NCI-H510A treated with DMSO at 0.1 percent for 48 hours (cell line): ENCODE measurements around the gene KCNH1.

Source experiments
- DNase-seq: peaks from one replicate; lab custom pipeline; 2025; lab: John Stamatoyannopoulos, UW

The KCNH1 gene

DNA sequence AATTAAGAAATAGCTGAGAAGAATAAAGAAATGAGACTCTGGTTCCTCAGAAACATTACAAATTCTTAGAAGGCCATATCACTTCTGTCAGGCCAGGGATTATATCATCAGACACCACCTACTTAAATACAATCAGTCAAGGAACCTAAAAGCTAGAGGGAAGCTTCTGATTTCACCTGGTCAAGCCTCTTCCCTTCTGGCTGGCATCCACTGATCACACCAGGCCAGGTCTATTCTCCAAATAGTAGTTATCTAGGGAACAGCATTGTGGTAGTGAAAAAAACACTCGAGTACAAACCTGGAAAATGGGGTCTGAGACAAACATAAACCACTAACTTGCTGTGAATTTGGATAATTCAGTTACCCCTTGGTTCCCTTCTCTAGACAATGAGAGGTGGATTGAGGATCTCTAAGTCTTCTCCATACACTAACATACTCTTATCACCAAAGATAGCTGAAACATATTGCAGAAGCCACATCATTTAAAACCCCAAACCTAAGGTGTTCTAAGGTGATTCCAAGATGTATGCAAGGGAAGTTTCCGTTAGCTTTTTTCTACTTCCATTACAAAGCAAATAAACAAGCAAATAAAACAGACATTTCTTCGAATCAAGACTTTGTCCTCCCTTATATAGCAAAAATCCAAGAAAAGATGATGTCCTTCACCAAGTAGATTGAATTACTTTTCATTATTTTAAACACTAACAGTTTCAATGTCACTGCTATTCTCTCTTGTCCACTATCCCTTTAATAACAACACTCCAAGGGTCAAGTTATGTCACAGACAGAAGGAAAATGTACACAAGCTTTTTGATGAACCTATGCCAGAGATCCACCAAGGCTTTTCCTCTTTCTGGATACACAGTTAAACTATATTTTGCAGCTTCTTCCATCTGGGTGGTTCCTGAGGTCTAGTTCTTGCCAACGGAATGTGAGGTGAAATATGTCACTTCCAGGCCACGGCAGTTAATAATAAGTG is 212.9 kb downstream of the KCNH1 start:
- no peak for DNase-seq

DNA sequence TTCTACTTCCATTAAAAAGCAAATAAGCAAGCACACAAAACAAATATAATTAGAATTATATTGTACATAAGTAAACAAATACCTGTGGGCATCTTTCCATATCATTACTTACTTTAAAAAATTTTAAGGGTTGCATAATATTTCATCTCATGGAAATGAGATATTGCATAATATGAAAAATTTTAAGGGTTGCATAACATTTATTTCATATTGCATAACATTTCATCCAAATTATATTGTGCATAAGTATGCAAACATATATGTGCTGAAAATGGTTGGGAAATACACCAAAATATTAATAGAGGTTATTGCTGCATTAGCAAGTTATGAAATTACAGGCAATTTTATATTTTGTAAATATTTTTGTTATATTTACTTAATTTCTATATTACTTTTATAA is 213.7 kb downstream of the KCNH1 start:
- DNase-seq, result no peak

DNA sequence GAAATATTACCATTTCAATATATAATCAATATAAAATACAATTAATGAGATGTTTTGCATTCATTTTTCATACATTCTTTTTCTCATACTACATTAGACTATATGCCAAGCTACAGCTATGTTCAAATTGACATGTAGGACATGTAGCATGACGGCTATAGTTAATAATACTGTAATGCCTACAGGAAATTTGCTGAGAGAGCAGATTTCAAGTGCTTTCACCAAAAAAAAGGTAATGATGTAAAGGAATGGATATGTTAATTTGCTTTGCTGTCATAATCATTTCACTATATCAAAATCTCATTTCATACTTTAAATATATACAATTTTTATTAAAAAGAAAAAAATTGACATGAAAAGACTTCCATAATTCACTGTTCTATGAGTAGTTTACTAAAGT is 215.1 kb downstream of the KCNH1 start:
- no peak for DNase-seq

DNA sequence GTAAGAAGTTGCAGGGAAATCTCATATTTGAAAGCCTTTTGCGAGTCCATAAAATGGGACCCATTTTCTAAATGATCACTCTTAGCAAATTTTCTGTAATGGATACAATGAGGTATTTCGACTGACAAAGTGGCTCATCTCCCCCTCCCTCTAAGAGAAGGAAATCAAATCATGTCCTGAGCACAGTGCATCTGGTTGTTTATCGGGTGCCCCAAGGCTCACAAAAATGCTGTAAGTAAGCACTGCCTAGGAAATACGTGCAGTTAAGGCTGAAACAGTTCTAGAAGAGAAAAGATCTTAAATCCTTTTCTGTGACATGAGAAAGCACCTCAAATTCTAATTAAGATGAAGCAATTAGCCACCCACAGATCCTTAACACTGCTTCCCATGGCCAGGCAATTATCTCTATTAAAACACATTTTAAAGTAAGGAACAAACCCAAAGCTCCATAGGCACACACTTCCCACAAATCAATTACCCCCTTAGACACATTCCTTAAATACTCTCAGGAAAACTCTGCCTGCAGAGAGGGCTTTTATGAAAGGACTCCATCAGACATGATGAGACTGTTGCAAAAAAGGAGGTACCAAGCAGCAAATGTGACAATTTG is 216.3 kb downstream of the KCNH1 start:
- no peak for DNase-seq

DNA sequence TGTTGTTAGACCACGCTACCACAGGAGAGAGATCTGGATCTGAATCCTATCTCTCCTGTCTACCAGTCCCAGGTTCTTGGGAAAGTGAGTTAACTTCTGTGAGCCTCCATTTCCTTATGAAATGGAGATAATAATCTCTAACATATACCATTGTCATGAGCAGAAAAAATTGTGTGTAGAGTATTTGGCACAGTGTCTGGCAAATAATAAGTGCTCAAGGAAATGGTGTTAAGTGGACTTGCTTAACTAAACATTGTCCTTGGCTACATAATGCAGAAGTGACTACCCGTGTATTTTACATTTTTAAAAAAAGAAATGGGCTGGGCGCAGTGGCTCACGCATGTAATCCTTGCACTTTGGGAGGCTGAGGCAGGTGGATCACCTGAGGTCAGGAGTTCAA is 217.4 kb downstream of the KCNH1 start:
- DNase-seq, result no peak

DNA sequence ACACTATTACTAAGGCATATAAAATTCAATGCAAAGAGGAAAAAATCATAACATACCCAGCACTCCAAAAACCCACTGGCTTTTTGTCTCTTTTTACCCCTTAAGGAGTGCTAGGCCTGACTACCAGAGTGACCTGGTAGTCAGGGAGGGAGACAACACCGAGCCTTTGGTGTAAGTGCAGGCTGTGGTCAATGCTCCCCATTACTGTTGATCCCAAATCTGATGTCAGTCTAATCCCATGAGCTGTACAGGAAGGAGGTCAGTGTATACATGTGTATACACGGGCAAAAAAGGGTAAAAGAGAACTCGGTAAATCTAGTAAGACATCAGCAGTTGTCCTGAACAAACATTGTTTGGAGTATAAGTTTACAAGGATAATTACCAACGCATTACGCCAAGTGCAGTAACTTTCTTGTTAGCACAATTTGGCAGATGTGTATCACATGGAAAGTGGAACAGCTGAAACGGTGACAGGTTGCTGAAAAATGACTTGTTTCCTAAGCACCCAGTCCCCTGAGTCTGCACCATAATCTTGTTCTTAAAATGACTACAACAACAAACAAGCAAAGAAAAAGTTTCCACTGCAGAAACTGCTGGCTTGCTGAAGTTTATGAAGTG is 217.9 kb downstream of the KCNH1 start:
- DNase-seq, result no peak

DNA sequence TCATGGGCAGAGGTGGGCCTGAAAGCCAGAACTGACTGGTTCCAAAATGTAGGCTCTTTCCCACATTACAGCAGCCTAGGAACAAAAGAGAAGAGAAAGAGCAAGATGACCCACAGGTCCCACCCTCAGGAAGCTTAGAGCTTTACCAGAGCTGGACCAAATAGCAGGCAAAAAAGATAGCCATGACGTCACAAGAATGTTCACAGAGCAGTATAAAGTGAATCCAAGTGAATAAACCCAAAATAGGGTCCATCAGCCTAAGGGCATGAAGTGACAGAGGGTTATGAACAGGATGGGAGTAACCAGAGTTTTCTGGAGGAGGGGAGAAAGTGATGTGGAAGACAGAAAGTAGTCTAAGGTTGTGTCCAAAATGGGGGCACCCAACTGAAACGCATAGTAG is 221.2 kb downstream of the KCNH1 start:
- no peak for DNase-seq

DNA sequence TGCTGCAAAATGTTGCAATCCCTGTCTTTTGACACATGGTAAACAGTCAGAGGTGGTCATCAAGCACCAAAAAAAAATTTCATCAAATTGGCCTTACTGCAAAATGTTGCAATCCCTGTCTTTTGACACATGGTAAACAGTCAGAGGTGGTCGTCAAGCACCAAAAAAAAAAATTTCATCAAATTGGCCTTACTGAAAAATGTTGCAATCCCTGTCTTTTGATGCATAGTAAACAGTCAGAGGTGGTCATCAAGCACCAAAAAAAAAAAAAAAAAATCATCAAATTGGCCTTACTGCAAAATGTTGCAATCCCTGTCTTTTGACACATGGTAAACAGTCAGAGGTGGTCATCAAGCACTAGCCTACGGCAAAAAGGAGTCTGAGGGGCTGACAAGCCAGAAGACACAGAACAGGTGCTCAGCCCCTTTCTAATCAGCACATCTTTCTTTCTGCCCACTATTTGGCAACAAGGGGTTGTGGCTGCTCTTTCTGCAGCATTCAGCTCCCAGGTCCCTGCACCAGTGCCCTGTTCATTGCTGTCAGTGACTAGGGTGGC is 223.8 kb downstream of the KCNH1 start:
- DNase-seq, result no peak

DNA sequence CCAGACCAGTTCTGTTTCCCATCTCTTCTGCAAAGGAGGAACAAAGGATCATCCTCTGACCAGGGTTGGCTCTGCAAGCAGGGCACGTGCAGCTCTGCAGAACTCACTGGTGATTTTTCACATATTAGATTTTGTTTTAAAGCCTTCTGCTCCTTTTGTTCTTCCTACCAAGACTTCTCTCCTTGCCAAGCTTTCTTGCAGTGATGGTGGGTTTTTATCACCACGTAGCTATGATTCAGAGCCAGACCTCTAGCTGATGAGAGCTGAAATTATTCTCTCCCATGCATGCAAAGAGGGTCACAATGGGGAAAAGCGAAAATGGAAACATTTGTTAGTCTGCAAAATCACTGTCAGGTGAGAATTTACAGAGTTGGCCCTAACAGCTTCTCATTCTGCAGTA is 225.2 kb downstream of the KCNH1 start:
- no peak for DNase-seq

DNA sequence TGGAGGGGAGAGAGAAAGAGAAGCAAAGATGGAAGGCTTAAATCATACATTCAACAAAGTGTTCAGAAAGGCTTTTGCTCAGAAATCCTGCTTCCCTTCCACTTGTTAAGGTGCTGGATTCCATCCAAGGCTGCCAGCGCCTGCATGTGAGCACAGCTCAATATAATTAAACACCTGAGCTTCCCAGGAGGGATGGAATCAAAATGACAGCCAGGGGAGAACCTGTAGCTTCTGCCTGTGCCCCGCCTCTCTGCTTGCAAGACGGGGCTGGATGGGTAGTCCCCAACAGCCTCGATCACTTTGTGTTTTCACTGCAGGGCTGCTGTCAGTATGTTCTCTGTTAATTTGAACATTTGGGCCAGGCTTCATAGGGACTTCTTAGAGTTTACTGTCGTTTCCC is 225.7 kb downstream of the KCNH1 start:
- DNase-seq, result no peak

DNA sequence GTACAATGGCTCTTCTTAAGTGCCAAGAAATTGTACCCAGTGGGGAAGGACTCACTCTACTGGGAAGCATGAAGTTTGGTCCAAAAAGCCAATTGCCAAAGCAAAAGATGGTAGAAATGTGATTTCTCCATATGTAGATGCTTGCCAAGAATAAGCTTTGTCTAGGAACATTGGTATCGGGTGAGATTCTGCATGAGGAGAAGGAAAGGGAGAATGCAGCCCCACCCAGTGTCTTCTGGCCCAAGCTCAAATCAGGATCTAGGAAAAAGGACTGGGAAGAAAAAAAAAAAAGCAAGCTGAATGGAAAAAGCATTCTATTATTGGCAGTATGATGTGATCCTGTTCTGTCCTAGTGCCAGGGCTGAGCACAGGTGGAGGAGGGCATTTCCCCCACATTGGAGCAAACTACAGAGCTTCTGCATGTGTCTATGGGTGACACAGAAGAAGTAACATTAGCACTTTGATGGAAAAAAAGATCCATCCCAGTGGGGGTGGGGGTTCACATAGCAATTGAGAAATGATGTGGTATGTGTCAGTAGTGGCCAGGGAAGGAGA is 226.6 kb downstream of the KCNH1 start:
- DNase-seq, result no peak

DNA sequence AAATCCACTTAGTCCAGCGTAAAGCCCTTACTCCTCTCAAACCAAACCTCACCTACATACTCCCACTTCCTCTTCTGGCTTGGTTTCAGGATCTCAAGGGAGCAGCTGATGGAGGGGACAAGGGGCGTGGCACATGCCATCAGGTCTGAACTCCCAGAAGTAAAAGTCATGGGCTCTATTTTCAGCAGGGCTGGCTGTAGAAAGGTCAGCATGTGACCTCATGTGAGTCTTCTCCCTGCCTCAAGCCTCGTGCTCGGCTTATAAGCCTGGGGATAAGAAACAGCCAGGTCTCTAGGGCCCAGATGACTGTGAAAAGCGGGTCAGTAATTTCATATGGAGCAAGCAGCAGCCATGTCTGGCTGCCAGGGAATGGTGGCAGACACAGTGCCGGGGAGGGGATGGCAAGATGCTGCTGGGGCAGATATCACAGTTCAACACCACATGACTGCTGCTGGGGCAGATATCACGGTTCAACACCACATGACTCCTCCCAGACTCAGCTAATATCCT is 227.9 kb downstream of the KCNH1 start:
- no peak for DNase-seq

DNA sequence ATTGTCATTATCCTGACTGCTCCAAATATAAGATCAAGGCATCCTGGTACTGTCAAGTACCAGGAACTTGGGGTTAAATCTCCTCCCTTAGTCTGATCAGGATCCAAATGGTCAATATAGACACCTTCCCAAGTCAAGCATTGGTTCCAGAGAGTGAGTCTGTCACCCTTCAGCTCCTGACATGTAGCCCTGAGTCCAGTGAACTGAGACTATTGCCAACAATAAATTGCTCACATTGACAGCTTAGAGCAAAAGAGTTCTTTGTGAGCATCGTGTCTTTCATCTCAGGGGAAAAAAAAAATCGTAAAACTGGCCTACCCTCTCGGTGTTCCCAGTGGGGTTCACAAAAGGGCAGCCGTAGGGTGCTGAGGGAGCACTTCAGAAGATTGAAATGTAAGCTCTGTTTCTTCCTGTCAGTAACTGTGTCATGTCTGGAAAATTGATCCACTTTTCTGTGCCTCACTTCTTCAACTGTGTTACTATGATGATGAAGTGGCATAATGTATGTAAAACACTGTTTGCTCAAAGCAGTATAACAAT is 228.5 kb downstream of the KCNH1 start:
- no peak for DNase-seq

DNA sequence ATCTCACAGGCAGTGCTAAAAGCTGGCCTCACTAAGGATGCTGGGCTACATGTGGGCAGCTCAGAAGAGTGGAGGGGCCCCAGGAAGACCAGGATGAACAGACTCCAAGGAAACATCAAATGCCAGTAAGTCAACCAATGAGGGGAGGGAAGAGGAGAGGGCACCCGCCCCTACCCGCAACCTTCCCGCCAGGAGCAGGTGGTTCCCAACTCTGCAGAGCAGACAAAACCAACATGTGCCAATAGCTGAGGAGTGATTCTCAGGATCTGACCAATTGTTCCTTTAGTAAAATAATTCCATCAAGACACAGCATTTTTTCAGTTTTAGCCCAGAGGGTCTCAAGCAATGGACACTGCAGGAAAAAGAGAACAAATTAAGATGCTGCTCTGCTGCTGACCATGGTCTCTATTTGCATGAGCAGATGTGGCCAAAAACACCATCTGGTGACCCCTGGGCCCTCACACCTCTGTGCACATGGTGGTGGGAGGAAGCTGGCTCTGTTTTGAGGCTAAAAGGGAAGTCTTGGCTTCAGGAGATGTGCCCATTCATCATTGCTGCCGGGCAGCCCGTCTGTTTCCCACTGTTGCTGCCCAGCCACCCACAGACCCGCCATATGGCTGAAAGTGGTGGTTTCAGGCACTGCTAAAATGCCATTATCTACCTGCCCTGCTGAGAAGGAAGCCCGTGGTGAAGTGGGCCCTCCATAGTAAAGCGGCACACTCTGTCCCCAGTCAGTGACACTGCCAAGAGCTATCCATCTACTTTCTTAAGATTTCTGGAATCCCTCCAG is 231.8 kb downstream of the KCNH1 start:
- DNase-seq, result no peak

DNA sequence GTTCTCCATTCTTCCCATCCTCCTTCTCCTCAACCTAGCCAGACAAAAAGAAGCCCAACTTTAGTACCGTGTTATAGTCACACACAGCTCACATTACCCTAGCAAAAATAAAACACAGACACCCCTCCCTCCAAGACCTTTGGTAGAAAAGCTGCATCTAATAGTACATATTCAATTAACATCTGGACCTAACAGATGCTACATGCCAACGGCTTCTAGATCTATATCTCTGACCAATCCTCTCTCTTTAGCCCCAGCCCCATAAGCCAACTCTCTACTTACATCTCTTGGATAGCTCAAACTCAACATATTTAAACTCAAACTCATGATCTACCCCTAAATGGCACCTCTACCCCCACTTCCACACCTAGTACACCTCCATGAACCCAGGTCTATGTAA is 233.1 kb downstream of the KCNH1 start:
- no peak for DNase-seq

DNA sequence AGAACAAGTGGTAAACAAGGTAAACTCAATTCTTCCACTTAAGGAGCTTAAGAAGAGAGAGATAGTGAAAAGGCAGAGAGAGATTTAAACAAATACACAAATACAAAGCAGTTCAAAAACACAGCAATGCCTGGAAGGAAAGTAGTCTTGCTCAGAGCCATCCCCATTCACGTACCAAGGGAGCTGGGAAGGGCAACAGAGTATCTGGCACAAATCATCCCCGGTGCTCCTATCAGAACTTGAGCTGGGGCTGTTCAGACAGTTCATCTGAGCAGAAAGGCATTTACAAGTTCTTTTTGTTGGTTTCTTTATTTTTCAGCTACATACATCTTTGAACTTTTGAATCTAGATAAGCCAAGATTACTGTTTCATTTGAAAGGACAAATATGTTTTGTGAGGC is 233.9 kb downstream of the KCNH1 start:
- no peak for DNase-seq

DNA sequence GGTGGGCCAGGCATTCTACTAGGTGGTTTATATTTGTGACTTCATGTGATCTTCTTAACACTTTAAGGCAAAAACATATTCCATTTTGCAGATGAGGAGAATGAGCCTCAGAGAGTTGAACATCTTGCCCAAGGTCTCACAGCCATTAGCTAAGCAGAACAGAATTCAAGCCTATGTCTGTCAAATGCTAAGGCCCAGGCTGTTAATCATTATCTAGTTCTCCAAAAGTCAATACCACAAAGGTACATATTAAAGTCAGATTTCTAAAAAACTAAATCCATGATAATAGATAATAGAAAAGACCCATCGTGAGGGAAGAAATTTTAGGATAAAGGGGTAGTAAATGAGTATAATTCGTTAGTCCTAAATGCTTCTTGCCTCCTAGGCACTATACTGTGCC is 234.3 kb downstream of the KCNH1 start:
- no peak for DNase-seq

DNA sequence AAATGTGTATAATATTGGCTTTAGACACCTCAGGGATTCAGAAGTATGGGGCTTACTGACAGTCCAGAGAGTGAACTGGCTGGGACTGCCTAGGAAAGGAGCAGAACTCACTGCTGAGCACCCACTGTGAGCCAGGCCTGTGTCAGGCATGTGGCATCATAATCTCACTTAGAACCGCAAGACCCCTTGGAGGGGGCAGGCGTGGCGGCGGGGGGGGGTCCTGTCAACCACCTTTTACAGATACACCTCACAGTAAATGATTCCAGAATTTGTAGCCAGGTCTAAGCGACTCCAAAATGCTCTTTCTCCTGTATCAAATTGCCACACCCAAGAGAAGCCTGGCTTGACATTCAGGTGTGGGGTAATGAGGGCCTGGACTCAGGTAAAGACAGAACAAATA is 235.5 kb downstream of the KCNH1 start:
- no peak for DNase-seq

DNA sequence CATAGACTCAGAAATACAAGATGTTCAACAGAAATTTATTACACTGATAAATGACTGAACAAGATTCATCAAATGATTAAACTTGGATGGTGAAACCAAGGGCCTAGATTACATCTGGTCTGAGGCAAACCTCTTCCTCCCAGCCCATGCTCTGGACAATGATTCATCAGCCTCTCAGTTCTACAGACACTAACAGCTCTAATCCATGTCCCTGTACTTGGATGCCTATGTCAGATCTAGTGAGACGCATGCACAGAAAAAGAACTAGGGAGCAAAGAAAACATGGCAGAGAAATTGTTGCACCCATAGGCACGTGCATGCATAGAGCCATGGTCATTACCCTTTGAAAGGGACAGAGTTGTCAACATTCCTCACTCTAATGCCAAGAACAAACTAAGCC is 250.1 kb downstream of the KCNH1 start:
- DNase-seq, result no peak

DNA sequence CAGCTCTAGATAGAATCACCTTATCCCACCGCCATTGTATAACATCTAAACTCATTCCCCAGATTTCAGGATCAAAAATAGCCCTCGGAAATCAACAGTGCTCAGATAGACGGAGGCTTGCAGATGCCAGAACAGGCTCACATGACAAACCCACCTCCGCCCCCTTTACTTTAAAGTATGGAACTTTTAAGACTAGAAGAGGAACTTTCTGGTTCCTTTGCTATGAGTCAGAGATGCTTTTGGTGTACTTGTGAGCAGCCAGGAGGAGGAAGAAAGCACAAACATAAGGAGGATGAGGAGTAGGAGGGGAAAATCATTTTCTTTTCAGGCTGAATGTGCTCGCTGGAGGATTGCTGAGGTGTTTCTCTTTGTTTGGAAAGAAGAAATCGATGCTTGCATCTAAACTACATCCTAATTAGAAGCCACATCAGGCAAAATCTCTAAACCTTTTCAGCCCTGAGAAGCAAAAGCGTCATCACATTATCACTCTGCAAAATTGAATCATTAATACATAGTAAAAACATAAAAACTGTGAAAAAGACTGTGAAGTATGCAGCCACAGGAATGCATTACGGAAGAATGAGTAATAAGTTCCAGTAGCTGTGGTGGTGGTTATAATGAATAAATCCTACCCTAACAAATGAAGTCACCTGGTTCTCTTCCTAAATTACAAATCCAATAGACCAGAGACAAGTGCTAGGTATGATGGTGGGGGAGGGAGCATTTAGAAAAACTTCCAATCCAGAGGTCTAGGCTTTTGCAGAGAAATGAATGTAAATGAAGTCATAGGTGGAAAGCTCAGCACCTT is 251.3 kb downstream of the KCNH1 start:
- DNase-seq, result no peak
